Activated gamma-delta T cell treated with anti-CD3 and anti-CD28 coated beads, Interleukin-2, amount 50 U/mL, for 16 hours (primary cell): ENCODE data around the gene FAM9A.
A peak's percentile ranks its signal among the peaks of the same experiment; 100 is the strongest.
"Not testable (repeated sequence)": the region's sequence is repeated elsewhere in the genome, so short reads cannot be mapped to it uniquely, and the experiment has no call there.

Source experiments
- DNase-seq: peaks from one replicate; pipeline ENCODE4 v3.0.0-alpha.2; 2020; ENCODE audit warnings: low read depth

FAM9A gene

DNA sequence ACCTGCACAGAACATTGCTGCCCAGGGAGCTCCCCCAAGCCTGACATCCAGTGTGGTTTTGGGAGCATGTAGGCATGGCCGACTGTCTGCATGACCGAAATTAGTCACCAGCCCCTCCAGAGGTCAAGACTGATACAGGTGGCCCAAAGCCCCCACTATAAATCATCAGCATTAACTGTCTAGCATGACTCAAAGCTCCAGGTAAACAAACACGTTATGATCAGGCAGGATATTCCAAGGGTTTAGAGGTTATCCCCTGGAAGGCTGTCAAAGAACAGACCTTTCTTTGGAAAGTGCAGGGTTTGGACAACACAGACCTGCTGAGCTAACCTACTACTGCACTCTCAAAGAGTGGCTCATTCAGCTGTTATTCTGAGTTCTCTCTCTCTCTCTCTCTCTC, 2.1 kb upstream of the FAM9A start:
- no peak for DNase-seq

DNA sequence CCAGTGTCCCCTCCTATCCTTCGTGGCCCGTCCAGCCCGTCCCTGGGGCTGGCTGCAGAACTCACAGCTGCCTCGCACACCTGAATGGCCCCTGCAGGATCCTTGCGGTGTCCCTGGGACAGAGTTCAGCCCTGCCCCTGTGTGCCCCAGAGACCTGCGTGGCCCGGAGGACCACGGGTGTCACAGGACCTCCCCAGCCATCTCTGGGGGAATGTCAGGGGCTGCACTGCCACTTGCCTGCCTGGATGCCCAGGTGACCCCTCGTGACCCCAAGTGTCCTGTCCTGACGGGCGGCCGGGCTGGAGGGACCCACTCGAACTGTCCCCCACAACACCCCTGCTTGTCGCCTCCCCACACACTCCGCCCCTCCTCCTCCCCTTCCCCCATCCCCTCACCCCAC, 832 bp downstream of the FAM9A start:
- not testable (repeated sequence) for DNase-seq

DNA sequence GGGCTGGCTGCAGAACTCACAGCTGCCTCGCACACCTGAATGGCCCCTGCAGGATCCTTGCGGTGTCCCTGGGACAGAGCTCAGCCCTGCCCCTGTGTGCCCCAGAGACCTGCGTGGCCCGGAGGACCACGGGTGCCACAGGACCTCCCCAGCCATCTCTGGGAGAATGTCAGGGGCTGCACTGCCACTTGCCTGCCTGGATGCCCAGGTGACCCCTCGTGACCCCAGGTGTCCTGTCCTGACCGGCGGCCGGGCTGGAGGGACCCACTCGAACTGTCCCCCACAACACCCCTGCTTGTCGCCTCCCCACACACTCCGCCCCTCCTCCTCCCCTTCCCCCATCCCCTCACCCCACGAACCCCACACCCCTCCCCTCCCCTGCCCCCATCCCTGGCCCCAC, 1.9 kb downstream of the FAM9A start:
- not testable (repeated sequence) for DNase-seq

DNA sequence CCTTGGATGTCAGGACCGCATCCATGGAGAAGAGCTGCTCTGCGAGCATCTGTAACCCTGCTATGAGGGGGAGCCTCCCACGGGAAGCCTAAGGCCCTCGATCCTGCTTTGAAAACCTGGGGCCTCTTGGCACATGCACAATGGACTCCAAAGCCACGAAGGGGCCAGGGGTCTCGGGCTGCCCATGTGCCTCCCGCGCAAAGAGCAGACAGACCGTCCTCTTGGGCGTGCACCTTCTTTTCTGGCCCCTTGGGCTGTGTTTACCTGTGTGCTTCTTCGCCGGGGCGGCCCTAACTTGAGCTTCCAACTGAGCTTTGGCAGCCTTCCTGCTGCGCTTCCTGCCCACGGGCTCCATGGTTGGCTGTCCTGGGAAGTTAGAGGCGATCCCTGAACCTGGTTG, 2.5 kb downstream of the FAM9A start:
- DNase-seq, result not testable (repeated sequence)

DNA sequence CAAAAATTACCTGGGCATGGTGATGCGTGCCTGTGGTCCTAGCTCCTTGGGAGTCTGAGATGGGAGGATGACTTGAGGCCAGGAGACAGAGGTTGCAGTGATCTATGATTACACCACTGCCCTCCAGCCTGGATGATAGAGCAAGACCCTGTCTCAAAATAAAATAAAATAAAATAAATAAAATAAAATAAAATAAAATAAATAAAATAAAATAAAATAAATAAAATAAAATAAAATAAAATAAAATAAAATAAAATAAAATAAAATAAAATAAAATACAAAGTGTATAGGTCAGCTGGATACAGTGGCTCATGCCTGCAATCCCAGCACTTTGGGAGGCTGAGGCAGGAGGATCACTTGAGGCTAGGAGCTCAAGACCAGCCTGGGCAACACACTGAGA, 14.1 kb downstream of the FAM9A start:
- not testable (repeated sequence) for DNase-seq

DNA sequence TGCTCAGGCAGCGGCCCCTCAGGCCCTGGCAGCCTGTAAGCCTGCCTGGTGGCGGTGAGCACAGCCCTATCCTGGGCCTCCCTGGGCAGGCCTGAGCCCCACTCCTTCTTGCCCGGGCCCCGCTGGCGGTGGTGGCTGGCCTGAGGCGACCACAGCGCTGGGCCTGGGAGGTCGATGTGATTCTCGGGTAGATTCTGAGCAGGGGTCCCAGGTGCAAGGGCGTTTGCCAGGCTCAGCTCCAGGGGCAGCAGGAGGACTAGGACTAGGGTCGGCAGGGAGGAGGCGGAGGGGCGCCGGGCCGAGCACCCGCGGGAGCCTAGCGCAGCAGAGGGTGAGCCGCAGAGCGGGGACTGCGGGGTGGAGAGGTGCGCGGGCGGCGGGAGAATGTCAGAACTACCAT, 17.0 kb downstream of the FAM9A start:
- DNase-seq, result no peak

DNA sequence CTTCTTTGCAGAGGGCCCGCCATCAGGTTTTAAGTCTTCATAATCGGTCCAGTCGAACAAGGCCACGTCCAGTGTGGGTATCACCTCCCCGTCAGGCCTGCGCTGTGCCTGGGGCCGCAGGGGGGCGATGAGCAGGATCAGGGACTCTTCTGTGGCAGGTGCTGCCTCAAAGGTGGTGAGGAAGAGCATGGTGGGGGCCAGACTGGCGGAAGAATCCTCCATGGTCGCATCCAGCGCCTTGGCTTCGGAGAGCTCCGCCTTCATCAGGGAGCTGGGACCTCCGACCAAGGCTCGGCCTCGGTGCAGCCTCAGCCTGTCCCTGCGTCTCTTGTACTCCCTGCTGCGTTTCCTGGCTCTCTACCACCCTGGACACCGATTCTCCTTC, 17.5 kb downstream of the FAM9A start:
- no peak for DNase-seq

DNA sequence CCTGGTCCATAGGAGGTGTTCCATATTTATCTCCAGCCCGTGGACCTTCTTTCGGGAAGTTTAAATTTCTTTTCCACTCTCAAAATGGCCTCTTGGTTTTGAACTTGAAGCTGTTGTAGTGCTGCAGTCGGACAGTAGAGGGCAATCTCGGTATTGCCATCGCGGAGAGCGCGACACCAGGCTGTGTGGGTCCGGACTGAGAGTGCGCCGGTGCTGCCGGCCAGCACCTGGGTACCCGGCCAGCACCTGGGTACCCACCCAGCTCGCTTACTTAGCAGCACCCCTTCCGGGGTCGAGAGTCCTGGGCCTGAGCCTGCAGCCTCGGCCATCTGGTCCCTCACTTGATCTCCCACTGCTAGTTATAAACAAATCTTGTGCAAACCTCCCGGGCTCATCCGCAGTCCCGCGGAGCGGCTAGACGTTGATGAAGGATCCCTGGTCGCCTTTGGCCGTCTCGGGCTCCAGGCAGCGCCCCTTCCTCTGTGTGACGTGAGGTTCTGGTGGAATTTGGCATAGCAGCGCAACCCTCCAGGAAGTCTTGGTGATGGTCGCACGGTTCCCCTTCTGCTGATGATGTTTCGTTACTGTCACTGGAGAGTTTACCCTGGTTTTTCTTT, 18.0 kb downstream of the FAM9A start:
- no peak for DNase-seq

DNA sequence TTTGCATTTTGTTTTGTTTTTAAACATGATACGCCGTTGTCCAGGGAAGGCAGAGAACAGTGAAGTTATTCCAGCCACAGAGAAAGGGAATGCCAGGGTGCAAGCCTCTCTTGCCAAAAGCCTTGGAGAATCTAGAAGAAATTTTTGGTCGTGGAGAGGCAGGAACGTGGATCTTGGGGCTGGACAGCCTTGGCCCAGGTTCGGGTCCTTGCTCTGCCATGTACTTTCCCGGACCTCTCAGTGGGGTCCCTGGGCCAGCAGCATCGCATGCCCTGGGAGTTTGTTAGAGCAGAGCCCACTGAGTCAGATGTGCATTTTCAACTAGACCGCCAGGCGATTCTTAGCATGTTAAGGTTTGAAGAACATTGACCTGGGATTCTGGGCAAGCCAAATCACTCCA, 18.6 kb downstream of the FAM9A start:
- no peak for DNase-seq

DNA sequence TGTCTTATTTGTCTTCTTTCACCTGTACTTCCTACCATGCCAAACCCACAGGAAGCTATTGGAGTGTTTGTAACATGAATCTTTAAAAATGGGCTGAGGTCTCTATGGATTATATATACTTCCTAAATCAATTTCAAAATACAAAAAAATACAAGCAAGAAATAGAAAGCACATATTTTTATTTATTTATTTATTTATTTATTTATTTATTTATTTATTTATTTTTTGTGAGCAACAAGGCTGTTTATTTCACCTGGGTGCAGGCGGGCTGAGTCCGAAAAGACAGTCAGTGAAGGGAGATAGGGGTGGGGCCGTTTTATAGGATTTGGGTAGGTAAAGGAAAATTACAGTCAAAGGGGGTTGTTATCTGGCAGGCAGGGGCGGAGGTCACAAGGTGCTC, 19.3 kb downstream of the FAM9A start:
- not testable (repeated sequence) for DNase-seq

DNA sequence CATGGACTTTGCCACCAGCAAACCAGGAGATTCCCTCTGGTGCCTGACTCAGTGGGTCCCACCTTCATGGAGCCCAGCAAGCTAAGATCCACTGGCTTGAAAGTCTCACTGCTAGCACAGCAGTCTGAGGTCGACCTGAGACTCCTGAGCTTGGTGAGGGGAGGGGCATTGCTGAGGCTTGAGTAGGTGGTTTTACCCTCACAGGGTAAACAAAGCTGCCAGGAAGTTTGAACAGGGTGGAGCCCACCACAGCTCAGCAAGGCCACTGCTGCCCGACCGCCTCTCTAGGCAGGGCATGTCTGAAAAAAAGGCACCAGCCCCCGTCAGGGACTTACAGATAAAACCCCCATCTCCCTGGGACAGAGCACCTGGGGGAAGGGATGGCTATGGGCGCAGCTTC, 28.1 kb downstream of the FAM9A start:
- no peak for DNase-seq

DNA sequence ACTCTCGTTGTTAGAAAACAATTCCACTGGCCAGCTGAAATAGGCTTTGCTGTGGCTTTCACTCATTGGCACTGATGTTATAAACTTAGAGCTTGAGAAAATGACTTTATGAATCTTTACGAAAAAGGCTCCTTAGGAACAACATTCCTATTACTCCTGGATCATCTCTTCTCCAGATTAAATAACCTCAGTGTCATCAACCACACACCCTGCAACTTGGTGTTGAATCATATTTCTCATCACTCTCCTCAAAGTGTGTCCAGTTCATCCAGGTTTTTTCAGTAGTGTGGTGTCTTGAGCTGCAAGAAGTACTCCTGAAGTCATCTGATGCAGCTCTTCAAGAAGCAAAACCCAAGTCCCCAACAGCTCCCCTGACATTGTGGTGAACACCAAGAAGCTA, 41.2 kb downstream of the FAM9A start:
- no peak for DNase-seq

DNA sequence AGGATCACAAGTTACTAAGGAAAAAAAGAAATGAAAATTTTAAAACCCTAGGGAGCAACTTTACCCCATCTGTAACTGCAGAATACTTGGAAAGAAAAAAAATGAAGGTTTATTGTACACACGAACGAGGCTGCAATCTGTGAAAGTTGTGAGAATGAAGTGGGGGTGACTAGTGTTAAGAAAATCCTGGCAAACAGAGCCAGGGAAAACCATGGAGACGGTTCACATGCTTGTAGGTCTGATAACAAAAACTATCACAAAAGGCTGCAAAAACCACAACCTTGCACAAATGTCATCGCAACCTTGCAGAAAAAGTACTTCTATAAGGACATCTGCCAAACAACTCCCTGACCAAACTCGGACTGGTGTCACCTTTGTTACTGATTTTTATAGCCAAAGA, 42.5 kb downstream of the FAM9A start:
- not testable (repeated sequence) for DNase-seq

DNA sequence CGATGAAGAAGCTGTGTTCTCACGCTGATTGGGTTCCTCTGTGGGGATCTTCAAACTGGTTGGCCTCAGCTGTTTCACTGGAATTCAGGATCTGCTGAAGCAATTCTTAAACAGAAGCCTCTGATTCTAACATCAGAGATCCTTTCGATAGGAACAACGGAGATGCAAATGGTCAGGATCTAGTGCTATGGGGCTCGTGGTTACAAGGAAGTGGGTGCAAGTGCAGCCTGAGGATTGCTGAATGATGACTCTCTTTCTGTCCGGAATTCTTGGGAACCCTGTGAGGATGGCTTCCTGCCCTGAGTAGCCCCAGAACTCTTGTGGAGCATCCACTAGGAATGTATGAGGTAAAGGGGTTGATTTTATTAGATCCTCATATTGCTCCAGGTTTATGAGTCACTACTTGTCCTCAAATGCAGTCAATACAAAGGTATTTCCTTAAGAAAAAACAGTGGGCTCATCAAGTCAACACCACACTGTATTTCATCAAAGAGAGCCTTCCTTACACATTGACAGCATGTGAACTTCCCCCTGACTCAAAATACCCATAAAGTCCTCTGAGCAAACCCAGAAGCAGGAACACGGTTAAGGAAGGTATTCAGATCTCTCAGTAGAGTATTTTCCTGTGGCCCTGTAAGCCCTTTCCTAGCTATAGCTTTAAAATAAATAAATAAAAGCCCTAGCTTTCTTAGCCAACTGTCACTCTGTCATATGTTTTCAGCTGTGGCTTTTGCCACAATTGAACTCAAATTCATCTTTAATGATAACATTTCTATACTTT, 43.4 kb downstream of the FAM9A start:
- not testable (repeated sequence) for DNase-seq

DNA sequence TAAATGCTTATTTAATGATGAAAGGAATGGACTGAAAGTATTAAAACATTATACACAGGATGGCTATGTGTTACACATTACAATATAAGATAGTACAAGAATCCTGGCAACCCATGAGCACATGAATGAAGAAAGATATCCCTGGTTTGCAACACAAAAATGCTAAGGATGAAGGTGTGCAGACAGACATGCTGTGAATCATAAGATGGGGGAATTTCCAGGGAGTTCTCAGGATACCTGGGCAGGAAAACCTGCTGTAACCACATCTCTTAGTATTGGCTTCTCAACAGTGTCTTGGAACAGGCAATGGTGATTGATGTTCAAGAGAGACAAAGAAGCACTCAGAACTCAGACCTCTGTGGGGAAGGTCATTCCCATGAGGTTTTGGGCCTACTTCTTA, 45.4 kb downstream of the FAM9A start:
- DNase-seq, result no peak

DNA sequence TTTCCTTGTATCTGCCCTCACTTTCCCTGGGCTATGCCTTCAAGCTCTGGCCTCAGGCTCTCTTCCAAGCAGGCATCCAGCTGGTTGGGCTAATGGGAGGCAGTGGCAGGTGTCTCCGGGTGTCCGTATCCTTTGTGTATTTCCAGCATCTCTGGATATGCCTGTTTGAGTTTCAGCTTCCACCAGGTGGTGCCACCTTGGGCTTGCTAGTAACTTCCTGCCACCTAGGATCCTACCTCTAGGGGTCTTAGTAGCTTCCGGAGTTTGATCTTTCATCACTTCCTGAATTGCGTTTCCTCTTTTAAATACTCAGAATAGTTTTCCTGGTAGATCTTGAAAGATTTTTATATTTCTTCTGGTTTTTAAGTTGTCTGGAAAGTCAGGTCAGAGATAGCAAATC, 46.1 kb downstream of the FAM9A start:
- DNase-seq, result no peak

DNA sequence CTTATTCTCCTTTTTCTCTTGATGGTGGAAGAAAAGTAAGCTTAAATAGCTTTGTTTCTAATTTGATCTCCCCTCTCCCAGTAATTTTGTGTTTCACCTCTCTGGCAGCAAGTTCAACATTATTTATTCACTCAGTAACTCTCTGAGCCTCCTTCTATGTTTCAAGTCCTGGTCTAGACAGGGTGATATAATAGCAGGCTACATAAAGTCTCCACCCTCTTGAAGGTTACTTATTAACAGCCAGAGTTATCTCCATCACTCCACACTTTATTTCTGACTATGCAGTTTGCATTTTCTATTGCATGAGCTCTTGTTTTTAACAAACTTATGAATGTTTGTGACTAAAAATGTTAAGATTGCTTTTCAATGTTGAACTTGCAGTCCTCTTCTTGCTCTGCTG, 51.5 kb downstream of the FAM9A start:
- DNase-seq, result no peak

DNA sequence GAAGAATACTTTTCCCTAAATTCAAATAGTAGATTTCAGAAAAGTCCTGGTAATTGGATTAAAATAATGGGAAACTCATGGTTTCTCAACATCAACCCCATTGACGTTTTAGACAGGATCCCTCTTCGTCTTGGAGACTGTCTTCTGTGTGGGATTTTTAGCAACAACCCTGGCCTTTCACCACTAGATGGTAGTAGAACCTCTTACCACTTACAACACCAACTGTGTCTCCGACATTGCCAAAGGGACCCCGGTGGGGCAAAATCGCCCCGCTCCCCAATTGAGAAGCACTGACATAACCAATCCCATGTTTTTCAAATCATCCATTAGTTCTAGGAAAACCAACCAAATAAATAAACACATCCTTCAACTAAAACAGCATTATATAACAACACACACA, 52.3 kb downstream of the FAM9A start:
- no peak for DNase-seq

DNA sequence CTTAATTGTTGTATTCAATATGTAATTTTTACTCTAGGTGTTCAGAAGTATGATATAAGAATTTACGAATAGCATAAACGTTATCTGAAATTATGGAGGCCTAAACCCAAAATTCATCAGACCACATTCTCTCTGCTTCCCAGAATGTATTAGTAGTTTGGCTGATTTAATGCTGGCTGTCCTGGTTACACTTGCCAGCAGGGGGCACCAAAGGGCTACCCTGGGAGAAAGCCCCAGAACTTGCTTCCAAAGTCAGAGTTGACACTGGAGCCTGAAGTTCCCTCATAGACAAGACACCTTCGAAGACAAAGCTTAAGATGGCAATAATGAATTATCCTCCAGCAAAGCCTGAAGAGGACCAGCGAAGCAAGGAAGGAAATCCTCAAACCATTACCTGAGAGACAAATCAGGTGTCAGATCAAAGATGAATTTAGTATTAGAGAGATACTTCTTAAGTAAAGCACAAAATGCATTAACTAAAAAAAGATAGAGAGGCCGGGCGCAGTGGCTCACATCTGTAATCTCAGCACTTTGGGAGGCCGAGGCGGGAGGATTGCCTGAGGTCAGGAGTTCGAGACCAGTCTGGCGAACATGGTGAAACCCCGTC, 58.0 kb downstream of the FAM9A start:
- DNase-seq, result peak; percentile 47

DNA sequence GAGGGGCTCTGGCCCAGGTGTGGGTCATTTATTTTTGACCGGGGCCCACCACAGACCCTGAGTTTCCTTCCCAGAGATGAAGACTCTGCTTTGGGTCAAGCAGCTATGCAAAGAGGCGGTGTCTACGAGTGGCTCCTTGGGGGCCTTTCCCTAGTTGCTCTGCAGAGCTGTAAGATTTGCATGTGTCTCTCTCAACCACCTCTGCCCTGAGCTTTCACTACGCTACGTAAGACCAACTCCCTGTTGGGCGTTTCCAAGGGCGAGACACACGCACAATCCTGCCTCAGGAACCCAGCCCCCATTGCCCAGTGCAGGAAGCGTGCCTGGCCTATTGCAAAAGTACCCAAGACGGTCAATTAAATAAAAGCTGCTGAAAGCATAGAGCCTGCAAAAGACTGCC, 59.2 kb downstream of the FAM9A start:
- DNase-seq, result no peak
